ENCODE results near the gene CCDC167.

GRCh38 chr6:37519461-37519860, 19.8 kb upstream of the CCDC167 start:
- no peak for TF ChIP-seq EZH2phosphoT487 (IDR thresholded peaks at IDR 0.05; ENCODE audit: borderline replicate concordance, low read length)
- TF ChIP-seq CTCF (IDR thresholded peaks at IDR 0.05; ENCODE audit: low read depth, low read length, poor library complexity, severe bottlenecking), result no peak
